ENCODE measurements around the gene STAMBP.
"Not testable (repeated sequence)": the region's sequence is repeated elsewhere in the genome, so short reads cannot be mapped to it uniquely, and the experiment has no call there.

STAMBP gene

GRCh38 chr2:73886357-73886756 lies 57.6 kb downstream of the STAMBP start:
- H3K4me2 ChIP-seq, result no peak overlapping the region
- no peaks in the 10 kb centered on the region for H3K4me1 ChIP-seq
- H3K36me3 ChIP-seq, result no peaks in the 10 kb centered on the region
- H3K27me3 ChIP-seq, result no peaks in the 10 kb centered on the region
- H4K20me1 ChIP-seq, result no peaks in the 10 kb centered on the region
- no peak overlapping the region for H3K27ac ChIP-seq
- no peak for TF ChIP-seq Cebpa-rat (IDR thresholded peaks at IDR 0.05)
- no peak overlapping the region for H3K9ac ChIP-seq
- no peaks in the 10 kb centered on the region for H3K9me3 ChIP-seq
- H3K4me3 ChIP-seq, result no peak overlapping the region

- H3K27me3 ChIP-seq, H3K4me3 ChIP-seq, H3K9ac ChIP-seq, H3K4me2 ChIP-seq, H3K27ac ChIP-seq, H3K9me3 ChIP-seq, H3K4me1 ChIP-seq, H3K36me3 ChIP-seq, H4K20me1 ChIP-seq: not testable (repeated sequence)
Observed at GRCh38 chr2:73887596-73888353, 59.0 kb downstream of the STAMBP start.

- no peak overlapping the region for H3K4me2 ChIP-seq
- no peaks in the 10 kb centered on the region for H3K27me3 ChIP-seq
- no peaks in the 10 kb centered on the region for H3K9me3 ChIP-seq
- H3K27ac ChIP-seq, result no peak overlapping the region
- H3K4me1 ChIP-seq, result no peaks in the 10 kb centered on the region
- no peak overlapping the region for H3K4me3 ChIP-seq
- H3K36me3 ChIP-seq, result no peaks in the 10 kb centered on the region
- H4K20me1 ChIP-seq, result no peaks in the 10 kb centered on the region
- TF ChIP-seq Cebpa-rat (IDR thresholded peaks at IDR 0.05), result no peak
- no peak overlapping the region for H3K9ac ChIP-seq
Observed at GRCh38 chr2:73888388-73888787, 59.6 kb downstream of the STAMBP start.

GRCh38 chr2:73889206-73889605 lies 60.4 kb downstream of the STAMBP start:
- Histone ChIP-seq H3K27ac (no peak overlapping the region), H3K9me3 (no peaks in the 10 kb centered on the region), H3K4me3 (no peak overlapping the region), H3K4me2 (no peak overlapping the region), H3K27me3 (no peaks in the 10 kb centered on the region), H3K9ac (no peak overlapping the region), H3K36me3 (no peaks in the 10 kb centered on the region), H3K4me1 (no peaks in the 10 kb centered on the region), H4K20me1 (no peaks in the 10 kb centered on the region)
- TF ChIP-seq Cebpa-rat (IDR thresholded peaks at IDR 0.05), result no peak

GRCh38 chr2:73890301-73891092 lies 61.7 kb downstream of the STAMBP start:
- H3K4me2 ChIP-seq, result no peak overlapping the region
- no peak overlapping the region for H3K27ac ChIP-seq
- H3K36me3 ChIP-seq, result no peaks in the 10 kb centered on the region

GRCh38 chr2:73891276-73891901 lies 62.6 kb downstream of the STAMBP start:
- no peaks in the 10 kb centered on the region for H3K9me3 ChIP-seq
- H3K9ac ChIP-seq, result no peak overlapping the region
- no peak overlapping the region for H3K27ac ChIP-seq
- 0 out of 2 replicates have a peak, but pooled peaks cover 4% of the 10 kb centered on the region for H4K20me1 ChIP-seq
- H3K36me3 ChIP-seq, result no peaks in the 10 kb centered on the region
- H3K4me3 ChIP-seq, result no peak overlapping the region
- no peaks in the 10 kb centered on the region for H3K27me3 ChIP-seq
- H3K4me2 ChIP-seq, result no peak overlapping the region
- TF ChIP-seq Cebpa-rat (IDR thresholded peaks at IDR 0.05), result no peak
- H3K4me1 ChIP-seq, result peaks cover 7% of the 10 kb centered on the region

More at GRCh38 chr2:73890301-73891092, 61.7 kb downstream of the STAMBP start:
- H3K27me3 ChIP-seq, result no peaks in the 10 kb centered on the region
- TF ChIP-seq Cebpa-rat (IDR thresholded peaks at IDR 0.05), result no peak
- no peaks in the 10 kb centered on the region for H3K4me1 ChIP-seq
- H3K4me3 ChIP-seq, result no peak overlapping the region
- H3K9me3 ChIP-seq, result no peaks in the 10 kb centered on the region
- H3K9ac ChIP-seq, result no peak overlapping the region
- H4K20me1 ChIP-seq, result no peaks in the 10 kb centered on the region

GRCh38 chr2:73892631-73893329 lies 64.0 kb downstream of the STAMBP start, which contains the start of gene ACTG2:
ACTG2 (plus strand) TSS chr2:73893008; CDS start chr2:73901312, 8,304 bp downstream.
- H3K9ac ChIP-seq, result no peak within 1 kb of the TSS
- H3K27me3 ChIP-seq, result no peaks in the 10 kb centered on the region
- H3K9me3 ChIP-seq, result no peaks in the 10 kb centered on the region
- H3K36me3 ChIP-seq, result no peaks in the 10 kb centered on the region
- TF ChIP-seq Cebpa-rat (IDR thresholded peaks at IDR 0.05), result no peak
- no peak within 1 kb of the TSS for H3K27ac ChIP-seq
- no peak within 1 kb of the TSS for H3K4me2 ChIP-seq
- no peak within 1 kb of the TSS for H3K4me3 ChIP-seq
- peaks cover 14% of the 10 kb centered on the region; the same call in 1 of the 2 replicates for H4K20me1 ChIP-seq
- H3K4me1 ChIP-seq, result peaks cover 20% of the 10 kb centered on the region

GRCh38 chr2:73893764-73894474 lies 65.2 kb downstream of the STAMBP start:
- Histone ChIP-seq H3K27ac (no peak overlapping the region), H3K4me2 (no peak overlapping the region), H3K9ac (no peak overlapping the region)

GRCh38 chr2:73894475-73894850 lies 65.7 kb downstream of the STAMBP start:
- Histone ChIP-seq H3K4me1 (peaks cover 20% of the 10 kb centered on the region), H4K20me1 (peaks cover 14% of the 10 kb centered on the region; the same call in 1 of the 2 replicates), H3K9ac (no peak overlapping the region), H3K4me3 (no peak overlapping the region), H3K36me3 (no peaks in the 10 kb centered on the region), H3K27ac (no peak overlapping the region), H3K27me3 (no peaks in the 10 kb centered on the region), H3K9me3 (no peaks in the 10 kb centered on the region), H3K4me2 (no peak overlapping the region)
- no peak for TF ChIP-seq Cebpa-rat (IDR thresholded peaks at IDR 0.05)

More at GRCh38 chr2:73893764-73894474, 65.2 kb downstream of the STAMBP start:
- H3K4me1 ChIP-seq, result peaks cover 20% of the 10 kb centered on the region
- TF ChIP-seq Cebpa-rat (IDR thresholded peaks at IDR 0.05), result no peak
- H3K9me3 ChIP-seq, result no peaks in the 10 kb centered on the region
- H3K4me3 ChIP-seq, result no peak overlapping the region
- H4K20me1 ChIP-seq, result peaks cover 14% of the 10 kb centered on the region; the same call in 1 of the 2 replicates
- no peaks in the 10 kb centered on the region for H3K27me3 ChIP-seq
- no peaks in the 10 kb centered on the region for H3K36me3 ChIP-seq

Data from BLaER1 (cell line).